Measurements from ENCODE around the gene MIA3.
"Not testable (repeated sequence)": the region's sequence is repeated elsewhere in the genome, so short reads cannot be mapped to it uniquely, and the experiment has no call there.

Gene MIA3, protein sequence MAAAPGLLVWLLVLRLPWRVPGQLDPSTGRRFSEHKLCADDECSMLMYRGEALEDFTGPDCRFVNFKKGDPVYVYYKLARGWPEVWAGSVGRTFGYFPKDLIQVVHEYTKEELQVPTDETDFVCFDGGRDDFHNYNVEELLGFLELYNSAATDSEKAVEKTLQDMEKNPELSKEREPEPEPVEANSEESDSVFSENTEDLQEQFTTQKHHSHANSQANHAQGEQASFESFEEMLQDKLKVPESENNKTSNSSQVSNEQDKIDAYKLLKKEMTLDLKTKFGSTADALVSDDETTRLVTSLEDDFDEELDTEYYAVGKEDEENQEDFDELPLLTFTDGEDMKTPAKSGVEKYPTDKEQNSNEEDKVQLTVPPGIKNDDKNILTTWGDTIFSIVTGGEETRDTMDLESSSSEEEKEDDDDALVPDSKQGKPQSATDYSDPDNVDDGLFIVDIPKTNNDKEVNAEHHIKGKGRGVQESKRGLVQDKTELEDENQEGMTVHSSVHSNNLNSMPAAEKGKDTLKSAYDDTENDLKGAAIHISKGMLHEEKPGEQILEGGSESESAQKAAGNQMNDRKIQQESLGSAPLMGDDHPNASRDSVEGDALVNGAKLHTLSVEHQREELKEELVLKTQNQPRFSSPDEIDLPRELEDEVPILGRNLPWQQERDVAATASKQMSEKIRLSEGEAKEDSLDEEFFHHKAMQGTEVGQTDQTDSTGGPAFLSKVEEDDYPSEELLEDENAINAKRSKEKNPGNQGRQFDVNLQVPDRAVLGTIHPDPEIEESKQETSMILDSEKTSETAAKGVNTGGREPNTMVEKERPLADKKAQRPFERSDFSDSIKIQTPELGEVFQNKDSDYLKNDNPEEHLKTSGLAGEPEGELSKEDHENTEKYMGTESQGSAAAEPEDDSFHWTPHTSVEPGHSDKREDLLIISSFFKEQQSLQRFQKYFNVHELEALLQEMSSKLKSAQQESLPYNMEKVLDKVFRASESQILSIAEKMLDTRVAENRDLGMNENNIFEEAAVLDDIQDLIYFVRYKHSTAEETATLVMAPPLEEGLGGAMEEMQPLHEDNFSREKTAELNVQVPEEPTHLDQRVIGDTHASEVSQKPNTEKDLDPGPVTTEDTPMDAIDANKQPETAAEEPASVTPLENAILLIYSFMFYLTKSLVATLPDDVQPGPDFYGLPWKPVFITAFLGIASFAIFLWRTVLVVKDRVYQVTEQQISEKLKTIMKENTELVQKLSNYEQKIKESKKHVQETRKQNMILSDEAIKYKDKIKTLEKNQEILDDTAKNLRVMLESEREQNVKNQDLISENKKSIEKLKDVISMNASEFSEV (N-terminal part only)

DNA sequence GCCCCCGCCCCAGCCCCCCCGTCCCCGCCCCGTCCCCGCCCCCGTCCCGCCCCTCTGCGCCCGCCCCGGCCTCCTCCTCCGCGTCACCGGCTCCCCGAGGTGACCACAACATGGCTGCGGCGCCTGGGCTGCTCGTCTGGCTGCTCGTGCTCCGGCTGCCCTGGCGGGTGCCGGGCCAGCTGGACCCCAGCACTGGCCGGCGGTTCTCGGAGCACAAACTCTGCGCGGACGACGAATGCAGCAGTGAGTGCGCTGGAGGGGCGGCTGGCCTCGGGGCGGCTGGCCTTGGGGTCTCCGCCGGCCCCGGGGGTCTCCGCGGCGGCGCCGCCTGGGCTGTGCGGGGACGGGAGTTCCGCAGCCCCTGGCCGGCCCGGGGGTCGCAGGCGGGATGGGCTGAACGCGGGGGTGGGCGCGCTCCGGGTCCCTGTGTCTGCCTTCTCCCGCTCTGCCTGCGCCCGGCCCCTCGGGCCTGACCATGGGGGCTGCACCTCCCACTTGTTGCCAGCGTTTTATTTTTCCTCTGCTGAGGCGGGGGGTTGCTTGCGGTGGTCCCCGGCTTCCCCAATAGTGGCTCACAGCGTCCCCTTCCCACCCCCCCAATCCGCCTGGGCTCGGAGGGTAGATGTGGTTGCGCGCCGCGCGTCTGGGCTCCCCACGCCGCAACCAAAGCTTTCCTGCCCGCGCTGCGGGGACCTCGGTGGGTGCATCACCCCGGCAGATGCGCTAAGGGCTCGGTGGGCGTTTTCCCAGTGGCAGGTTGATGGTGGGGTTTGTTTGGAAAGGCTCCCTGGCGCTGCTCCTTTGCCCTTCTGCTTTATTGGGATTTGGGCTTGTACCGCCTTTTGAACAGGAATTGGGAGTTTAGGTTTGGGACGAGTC lies at the start of gene MIA3:
Gene MIA3 (plus strand): TSS at position 97 of the 879 bp plus-strand sequence. CDS start 14 bp downstream, at position 111.
- DNase-seq (ENCODE audit: low spot score), result peak; percentile 18

DNA sequence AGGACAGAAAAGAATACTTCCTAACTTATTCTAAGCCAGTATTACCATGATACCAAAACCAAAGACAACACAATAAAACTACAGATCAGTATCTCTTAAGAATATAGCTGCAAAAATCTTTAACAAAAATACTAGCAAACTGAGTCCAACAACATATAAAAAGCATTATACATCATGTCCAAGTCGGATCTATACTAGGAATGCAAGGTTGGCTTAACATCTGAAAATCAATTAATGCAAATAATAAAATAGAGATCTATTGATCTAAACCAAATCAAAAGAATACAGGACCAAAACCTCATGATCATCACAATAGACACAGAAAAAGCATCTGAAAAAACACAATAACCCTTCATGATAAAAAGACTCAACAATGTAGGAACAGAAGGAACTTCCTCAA lies 47.1 kb upstream of the MIA3 start:
- no peak for DNase-seq (ENCODE audit: low spot score)

DNA sequence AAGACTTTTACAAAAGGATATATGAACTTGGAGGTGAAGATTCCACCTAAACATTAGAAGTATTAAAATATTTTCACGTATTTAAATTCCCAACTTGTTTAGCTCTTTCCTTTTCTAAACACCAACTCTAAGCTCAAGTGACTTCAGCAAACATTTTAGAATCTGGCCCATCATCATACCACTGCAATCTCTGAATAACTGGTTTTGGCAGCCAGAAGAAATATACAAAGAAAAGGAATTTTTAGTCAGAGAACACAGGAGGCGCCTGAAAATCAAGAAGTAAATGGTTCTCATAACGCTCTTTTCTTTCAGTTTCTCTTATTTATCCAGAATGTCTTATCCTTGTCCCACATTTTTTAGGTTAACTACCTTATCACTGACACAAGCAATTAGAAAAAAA lies 38.6 kb upstream of the MIA3 start:
- DNase-seq (ENCODE audit: low spot score), result no peak

DNA sequence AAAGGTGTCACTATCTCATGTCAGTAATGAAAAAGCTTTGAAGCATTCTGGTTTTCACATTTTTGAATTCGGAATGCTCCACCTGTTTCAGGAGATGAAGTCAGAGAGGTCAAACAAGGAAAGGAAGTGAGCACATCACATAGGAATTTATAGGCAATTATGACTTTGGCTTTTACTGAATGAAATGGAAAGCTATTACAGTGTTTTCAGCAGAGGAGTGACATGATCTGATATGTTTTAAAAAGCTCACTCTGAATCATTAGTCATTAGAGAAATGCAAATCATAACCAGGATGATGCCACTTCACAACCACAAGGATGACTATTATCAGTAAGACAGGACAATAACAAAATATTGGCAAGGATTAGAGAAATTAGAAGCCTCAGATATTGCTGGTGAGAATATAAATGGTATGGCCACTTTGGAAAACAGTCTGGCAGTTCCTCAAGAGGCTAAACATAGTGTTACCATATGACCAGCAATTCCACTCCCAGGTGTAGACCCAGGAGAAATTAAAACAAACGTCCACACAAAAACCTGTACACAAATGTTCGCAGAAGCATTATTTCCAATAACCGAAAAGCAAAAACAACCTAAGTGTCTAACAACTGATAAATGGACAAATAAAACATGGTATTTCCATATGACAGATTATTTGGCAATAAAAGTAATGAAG lies 35.7 kb upstream of the MIA3 start:
- no peak for DNase-seq (ENCODE audit: low spot score)

DNA sequence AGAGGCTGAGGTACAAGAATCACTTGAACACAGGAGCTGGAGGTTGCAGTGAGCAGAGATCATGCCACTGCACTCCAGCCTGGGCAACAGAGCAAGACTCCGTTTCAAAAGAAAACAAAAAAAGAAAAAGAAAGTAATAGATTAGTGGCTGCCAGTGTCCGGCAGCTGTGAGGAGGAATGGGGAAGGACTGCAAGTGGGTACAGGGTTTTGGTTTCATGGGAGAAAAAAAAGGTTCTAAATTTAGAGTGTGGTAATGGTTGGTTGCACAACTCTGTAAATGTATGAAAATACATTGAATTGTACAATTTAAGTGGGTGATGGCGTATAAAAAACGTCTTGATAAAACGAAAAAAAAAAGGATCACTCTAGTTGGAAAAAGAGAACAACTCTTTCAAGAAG lies 34.8 kb upstream of the MIA3 start:
- no peak for DNase-seq (ENCODE audit: low spot score)

DNA sequence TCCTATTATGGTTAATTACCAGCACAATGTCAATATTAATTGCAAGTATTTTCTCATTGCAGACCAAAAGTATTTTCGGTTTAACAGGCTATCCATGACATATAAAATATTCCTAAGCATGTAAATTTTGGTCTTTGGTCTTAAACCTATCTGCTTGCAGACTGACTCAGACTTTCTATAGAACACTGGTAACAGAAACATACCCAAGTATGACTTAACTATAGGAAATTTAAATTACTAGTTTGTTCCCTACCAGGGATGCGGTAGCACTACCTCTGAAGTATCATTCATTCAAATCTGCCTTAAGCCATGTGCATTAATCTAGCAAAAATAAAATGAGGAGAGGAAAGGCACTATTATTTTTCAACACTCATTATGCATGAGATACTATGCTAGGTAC lies 31.1 kb upstream of the MIA3 start:
- no peak for DNase-seq (ENCODE audit: low spot score)

DNA sequence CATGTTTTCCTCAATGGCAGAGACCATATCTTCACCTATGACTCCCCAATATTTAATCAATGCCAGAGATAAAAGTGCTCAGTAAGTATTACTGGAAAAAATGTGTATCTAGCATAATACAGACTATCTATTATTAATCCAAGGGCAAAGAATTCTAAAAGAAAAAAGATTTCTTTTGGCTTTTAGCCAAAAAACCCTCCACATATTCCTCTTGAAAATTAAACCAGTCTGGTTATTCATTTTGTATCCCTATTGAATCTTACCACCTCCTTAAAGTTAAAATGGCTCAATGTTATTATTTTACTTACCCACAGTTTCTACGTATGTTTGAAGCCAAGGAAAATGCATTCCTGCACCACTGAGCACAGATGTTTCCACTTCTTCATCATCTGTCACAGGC lies 29.8 kb upstream of the MIA3 start:
- no peak for DNase-seq (ENCODE audit: low spot score)

DNA sequence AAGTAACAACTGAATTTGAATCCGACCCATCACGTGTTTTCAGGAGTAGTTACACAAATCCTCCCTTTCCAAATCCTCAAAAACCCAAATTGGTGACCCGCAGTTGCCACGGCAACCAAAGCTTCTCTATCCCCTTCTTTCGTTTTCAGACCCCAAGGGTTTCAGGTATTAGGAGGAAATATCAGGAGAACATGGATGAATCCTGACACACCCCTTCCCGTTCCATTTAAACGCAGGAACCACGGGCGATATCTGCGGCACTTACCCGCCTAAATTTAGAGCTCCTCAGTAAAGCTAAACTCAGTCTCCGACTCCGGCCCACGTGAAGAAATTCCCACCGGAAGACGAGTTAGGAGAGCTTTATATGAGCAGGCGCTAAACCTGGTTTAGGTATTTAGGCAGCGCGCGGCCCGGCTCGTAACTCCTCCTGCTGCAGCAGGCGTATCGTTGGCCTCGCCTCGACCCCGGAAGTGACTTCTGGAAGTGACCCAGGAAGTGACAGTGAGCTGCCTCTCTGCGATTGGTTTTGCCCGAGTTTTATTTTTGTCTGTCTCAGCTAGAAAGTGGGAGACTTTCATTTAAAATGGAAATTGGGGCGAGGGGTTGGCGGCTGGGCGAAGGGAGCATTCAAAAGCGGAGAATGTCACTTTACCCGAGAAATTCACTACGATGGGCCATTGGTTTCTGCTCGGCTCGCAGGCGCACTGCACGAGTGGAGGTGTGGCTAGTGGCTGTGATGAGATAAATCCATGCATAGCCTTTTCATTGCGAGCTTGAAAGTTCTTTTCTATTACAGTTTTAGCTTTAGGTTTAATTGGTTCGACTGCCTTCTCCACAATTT lies 28.2 kb upstream of the MIA3 start, which contains the start of gene TAF1A:
Gene TAF1A (minus strand): TSS at position 472 of the 841 bp plus-strand sequence.
- DNase-seq (ENCODE audit: low spot score), result peak; percentile 85

DNA sequence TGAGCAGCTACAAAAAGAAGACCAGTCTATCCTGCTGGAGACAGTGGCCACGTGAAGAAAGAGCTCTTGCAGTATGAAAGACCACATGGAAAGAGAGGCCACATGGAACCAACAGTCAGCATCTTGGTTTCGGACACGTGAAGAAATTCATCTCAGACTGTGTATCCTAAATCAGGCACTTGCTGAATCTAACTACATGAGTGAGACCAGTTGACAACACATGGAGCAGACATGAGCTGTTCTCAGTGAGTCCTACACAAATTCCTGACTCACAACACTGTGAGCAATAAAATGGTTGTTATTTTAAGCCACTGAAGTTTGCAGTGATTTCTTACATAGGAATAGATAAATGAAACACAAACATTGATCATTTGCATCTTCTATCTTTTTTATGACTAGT lies 25.7 kb upstream of the MIA3 start:
- no peak for DNase-seq (ENCODE audit: low spot score)

DNA sequence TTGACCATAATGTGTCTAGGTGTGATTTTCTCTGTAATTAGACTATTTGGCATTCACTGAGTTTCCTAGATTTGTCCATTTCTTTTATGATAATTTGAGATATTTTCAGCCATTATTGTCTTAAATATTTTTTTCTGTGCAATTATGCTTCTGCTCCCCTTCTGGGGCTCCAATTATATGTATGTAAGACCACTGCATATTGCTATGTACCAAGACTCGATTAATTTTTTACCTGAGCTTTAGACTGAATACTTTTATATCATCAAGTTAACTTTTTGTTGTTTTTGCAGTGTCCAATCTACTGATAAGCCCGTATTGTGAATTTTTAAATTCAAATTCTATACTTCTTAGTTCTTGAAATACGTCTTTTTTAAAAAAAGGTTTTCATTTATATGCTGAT lies 23.1 kb upstream of the MIA3 start:
- no peak for DNase-seq (ENCODE audit: low spot score)

DNA sequence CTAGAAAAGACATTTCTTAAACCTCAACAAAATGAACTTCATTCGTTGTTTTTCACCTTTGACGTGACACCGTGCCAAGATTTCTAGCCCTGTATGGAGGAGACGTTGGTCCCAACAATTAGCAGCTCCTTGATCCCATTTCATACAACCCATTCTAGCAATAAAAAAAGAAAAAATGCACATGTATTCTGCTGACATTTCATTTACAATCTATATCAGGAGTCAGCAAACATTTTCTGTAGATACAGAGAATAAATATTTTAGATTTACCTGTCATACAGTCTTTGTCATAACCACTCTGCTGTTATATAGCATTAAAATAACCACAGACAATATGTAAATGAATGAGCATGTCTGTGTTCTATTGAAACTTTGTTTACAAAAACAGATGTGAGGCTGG lies 21.2 kb upstream of the MIA3 start:
- DNase-seq (ENCODE audit: low spot score), result no peak

DNA sequence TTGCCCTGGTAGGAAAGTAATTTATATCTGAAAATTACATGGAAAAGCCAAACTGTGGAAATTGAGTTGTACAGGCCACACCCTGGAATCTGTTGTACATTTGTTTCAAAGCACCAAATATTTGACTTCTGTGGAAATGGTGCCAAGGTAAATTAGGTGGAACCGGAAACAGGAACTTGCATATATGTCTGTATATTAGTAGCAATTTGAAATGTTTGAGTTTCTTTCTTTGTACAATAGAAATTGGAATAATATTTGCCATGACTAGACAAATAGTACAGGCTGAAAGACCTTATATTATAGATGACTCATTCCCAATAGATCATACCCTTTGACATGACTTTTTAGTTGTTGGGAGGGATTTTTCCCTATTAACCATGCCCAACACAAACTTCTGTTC lies 17.6 kb upstream of the MIA3 start:
- no peak for DNase-seq (ENCODE audit: low spot score)

DNA sequence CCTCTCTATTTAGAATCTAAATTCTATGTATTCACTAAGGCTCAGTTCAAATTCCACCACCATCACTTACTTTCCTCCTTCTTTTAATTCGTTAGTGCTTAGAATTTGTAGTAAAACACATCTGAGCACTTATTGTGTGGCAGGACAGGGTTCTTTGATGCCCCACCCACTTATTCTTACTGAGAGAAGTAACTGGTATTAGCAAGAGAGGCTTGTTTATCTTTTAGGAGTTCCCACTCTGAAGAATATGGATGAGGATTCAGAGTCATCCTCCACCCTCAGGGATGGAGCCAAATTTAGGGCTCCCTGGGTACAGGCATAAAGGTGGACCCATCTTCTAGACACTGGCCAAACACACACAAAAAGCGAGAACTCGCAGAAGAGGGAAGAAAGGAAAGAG lies 16.6 kb upstream of the MIA3 start:
- no peak for DNase-seq (ENCODE audit: low spot score)

DNA sequence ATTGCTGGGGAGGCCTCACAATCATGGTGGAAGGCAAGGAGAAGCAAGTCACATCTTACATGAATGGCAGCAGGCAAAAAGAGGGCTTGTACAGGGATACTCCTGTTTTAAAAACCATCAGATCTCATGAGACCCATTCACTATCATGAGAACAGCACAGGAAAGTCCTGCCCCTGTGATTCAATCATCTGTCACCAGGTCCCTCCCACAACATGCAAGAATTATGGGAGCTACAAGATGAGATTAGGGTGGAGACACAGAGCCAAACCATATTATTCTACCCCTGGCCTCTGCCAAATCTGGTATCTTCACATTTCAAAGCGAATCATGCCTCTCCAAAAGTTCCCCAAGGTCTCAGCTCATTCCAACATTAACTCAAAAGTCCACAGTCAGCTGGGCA lies 11.1 kb upstream of the MIA3 start:
- no peak for DNase-seq (ENCODE audit: low spot score)

DNA sequence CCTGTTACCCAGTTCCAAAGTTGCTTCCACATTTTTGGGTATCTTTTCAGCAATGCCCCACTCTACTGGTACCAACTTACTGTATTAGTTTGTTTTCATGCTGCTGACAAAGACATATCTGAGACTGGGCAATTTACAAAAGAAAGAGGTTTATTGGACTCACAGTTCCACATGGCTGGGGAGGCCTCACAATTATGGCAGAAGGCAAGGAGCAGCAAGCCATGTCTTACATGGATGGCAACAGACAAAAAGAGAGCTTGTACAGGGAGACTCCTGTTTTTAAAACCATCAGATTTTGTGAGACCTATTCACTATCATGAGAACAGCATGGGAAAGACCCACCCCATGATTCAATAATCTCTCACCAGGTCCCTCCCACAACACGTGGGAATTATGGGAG lies 8.8 kb upstream of the MIA3 start:
- not testable (repeated sequence) for DNase-seq (ENCODE audit: low spot score)

DNA sequence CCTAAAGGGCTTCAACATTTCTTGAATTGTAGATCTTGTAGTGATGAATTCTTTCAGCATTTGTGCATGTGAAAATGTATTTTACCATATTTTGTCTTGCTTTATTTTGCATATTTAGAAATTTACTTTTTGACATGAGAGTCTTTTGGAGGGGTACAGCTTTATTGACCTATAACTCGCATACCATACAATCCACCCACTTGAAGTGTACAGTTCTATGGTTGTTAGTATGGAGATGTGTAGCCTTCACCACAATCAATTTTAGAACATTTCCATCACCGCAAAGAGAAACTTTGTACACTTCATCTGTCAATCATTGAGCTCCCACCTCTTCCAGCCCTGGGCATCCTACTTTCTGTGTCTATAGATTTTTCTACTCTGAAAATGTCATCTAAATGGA lies 7.2 kb upstream of the MIA3 start:
- no peak for DNase-seq (ENCODE audit: low spot score)

DNA sequence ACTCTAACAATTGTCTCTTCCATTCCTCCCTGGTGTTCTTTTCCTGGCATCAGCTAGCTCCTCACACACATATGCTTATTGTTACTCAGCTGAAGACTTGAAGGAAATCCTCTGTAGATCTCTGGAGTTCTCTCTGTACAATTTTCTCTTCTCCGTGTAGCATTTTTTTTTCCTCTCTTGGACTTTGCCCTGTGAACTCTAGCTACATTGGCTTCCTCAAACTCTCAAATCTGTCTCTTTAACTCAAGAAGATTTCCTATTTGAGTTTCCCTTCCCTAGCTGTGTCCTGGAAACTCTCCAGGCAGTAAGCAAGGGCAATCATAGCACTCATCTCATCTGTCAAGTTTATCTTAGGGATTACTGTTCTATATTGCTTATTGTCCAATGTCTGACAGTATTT lies 4.3 kb upstream of the MIA3 start:
- DNase-seq (ENCODE audit: low spot score), result no peak

DNA sequence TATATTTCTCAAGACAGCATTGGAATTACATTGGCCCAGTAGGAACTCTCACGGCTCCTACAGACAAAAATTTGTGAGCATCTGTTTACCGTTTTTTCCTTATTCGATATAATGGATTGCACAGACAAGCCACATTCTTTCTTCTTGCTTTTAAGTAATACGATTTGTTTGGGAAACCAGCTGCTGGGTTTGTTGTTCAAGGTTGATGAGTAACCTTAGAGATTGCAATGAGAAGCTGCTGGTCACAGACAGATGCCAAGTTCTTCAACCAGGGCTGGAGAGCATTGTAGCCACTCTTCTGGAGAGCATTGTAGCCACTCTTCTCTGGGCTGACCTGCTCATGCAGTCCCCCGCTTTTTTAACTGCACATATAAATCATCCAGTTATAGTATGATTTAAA lies 1.4 kb upstream of the MIA3 start:
- DNase-seq (ENCODE audit: low spot score), result no peak

DNA sequence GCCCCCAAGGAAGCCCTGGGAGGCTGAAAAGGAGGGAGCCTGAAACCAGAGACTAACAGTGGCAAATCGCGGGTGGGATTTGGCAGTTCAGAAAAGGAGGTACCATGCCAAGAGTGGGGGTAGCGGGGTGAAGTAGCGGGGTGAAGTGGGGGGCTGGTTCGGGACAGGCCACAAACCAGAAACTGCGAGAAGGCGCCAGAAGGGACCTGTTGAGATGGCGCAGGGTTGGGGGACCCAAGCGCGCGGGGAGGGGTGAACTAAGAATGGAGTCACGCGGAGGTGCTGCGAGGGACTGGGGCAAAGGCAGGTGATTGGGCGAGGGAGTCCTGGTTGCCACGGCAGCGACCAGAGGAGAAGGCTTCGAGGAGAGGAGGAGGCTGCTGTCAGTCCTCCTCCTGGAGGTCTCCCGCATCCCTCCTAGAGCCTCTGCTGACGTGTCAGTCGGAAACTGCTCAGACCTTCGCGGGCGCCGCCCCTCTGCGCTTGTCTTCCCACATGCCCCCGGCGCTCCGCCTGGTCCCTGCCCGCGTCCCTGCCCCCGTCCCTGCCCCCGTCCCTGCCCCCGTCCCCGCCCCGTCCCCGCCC lies 438 bp upstream of the MIA3 start:
- peak; percentile 95 for DNase-seq (ENCODE audit: low spot score)

All from CD4-positive, alpha-beta T cell treated with Interleukin-6 at 100 ng/mL for 8 hours (primary cell).